GM23248 (cell line): ENCODE data around the gene SLC25A24. TPM values are rescaled to one million over a fixed set of nuclear protein-coding genes. Genes with fewer than 3 reads are reported as not detected.

Experiments
- DNase-seq: peaks from one replicate; pipeline ENCODE4 v3.0.0-alpha.2; 2015
- H2AFZ ChIP-seq: fragments of 200-600 bp; sonication (generic); 2 replicates; pipeline ENCODE4 v1.6.1; 2016; ENCODE audit warnings: antibody characterized with exemption
- H3F3A ChIP-seq: fragments of 200-600 bp; sonication (generic); 2 replicates; pipeline ENCODE4 v1.6.1; 2016; ENCODE audit warnings: mild to moderate bottlenecking, antibody characterized with exemption, mixed run types; ENCODE audit not compliant: insufficient read depth
- H3K27ac ChIP-seq: fragments of 200-600 bp; sonication (generic); 2 replicates; pipeline ENCODE4 v1.5.1; 2016; ENCODE audit warnings: mild to moderate bottlenecking
- H3K27me3 ChIP-seq: fragments of 200-600 bp; sonication (generic); replicated peaks from 2 replicates; pipeline ENCODE4 v1.6.1; 2016; ENCODE audit warnings: mild to moderate bottlenecking; ENCODE audit not compliant: insufficient read depth
- H3K36me3 ChIP-seq: fragments of 200-600 bp; sonication (generic); 2 replicates; pipeline ENCODE4 v1.6.1; 2016; ENCODE audit warnings: low read depth, mild to moderate bottlenecking
- H3K4me1 ChIP-seq: fragments of 200-600 bp; sonication (generic); 2 replicates; pipeline ENCODE4 v1.6.1; 2016; ENCODE audit warnings: mild to moderate bottlenecking; ENCODE audit not compliant: insufficient read depth
- H3K4me2 ChIP-seq: fragments of 200-600 bp; sonication (generic); one replicate; pipeline ENCODE4 v1.6.1; 2016; ENCODE audit warnings: mild to moderate bottlenecking; ENCODE audit not compliant: unreplicated experiment
- H3K4me3 ChIP-seq: fragments of 200-600 bp; sonication (generic); 2 replicates; pipeline ENCODE4 v1.5.1; 2016; ENCODE audit warnings: mild to moderate bottlenecking
- H3K79me2 ChIP-seq: fragments of 200-600 bp; sonication (generic); 2 replicates; pipeline ENCODE4 v1.6.1; 2016; ENCODE audit warnings: mild to moderate bottlenecking; ENCODE audit not compliant: insufficient read depth
- H3K9ac ChIP-seq: fragments of 200-600 bp; sonication (generic); 2 replicates; pipeline ENCODE4 v1.6.1; 2016; ENCODE audit warnings: mild to moderate bottlenecking
- H3K9me2 ChIP-seq: fragments of 200-600 bp; sonication (generic); 2 replicates; pipeline ENCODE4 v1.6.1; 2016; ENCODE audit warnings: mixed run types, mild to moderate bottlenecking, moderate library complexity; ENCODE audit not compliant: insufficient read depth
- H3K9me3 ChIP-seq: fragments of 200-600 bp; sonication (generic); one replicate; pipeline ENCODE4 v1.6.1; 2017; ENCODE audit warnings: low read depth
- H4K20me1 ChIP-seq: fragments of 200-600 bp; sonication (generic); 2 replicates; pipeline ENCODE4 v1.6.0; 2016; ENCODE audit not compliant: insufficient read depth
- EZH2 ChIP-seq: fragments of 200-600 bp; sonication (generic); IDR thresholded peaks from 2 replicates; pipeline ENCODE4 v1.6.1; 2018; ENCODE audit warnings: antibody characterized with exemption, mild to moderate bottlenecking; ENCODE audit not compliant: insufficient read depth, poor library complexity, severe bottlenecking
- EZH2phosphoT487 ChIP-seq: fragments of 200-600 bp; sonication (generic); IDR thresholded peaks from 2 replicates; pipeline ENCODE4 v1.6.1; 2018; ENCODE audit warnings: antibody characterized with exemption, moderate library complexity, mild to moderate bottlenecking, low read depth; ENCODE audit not compliant: insufficient read depth
- WGBS, 2 experiments: methylation state at CpG; one replicate each; pipeline ENCODE4 v1.1.6; 2015 to 2017; ENCODE audit warnings: low lambda C conversion rate in 2 of 2, low coverage in 1 of 2; ENCODE audit errors: missing lambda C conversion rate in 2 of 2; 5-methylcytosine and 5-hydroxymethylcytosine counted together
- in situ Hi-C: fragments of 300-500 bp; cut with MboI; formaldehyde crosslinking; loops from 2 replicates; pipeline ENCODE4 v1.15.0; 2020
- polyA plus RNA-seq: library from polyadenylated mRNA; unstranded; fragments of >200 nt; fragmentation: Nextera tagmentation; extraction: Ambion mirVana; gene quantifications from 2 replicates; pipeline ENCODE4 v1.2.1, GENCODE V29; 2016
- total RNA-seq: library from RNA; depleted of rRNA; stranded (reverse); fragments of >200 nt; shearing (Covaris generic); gene quantifications from 2 replicates; pipeline ENCODE4 v1.2.3, GENCODE V29; 2014

Gene SLC25A24
- total and polyA plus RNA-seq, 2 experiments from 2014 or later = 40.2 to 47.7 TPM

GRCh38 chr1:108201687-108202086 lies 1.5 kb upstream of the SLC25A24 start:
- WGBS, 2 experiments = 71 to 77% methylated on average over 5 of the region's 5 CpGs

GRCh38 chr1:108200687-108201051 lies 526 bp upstream of the SLC25A24 start:
- H3K4me3 ChIP-seq = peak overlapping the region; percentile 94
- H2AFZ ChIP-seq = peak overlapping the region; percentile 99
- peak overlapping the region; percentile 93 for H3K9ac ChIP-seq
- TF ChIP-seq EZH2 (no peak), EZH2phosphoT487 (no peak)
- 0 out of 2 replicates have a peak, but pooled peaks cover 7% of the 10 kb centered on the region for H3K36me3 ChIP-seq
- in situ Hi-C loops = loop anchor here (10.0 kb wide), 1 partner anchor 444 kb away; no protein-coding TSS in a partner anchor
- peaks cover 43% of the 10 kb centered on the region for H3K79me2 ChIP-seq
- 1 to 2% methylated on average over 10 of the region's 10 CpGs for WGBS, 2 experiments
- peak overlapping the region; percentile 77 for H3K27ac ChIP-seq
- H3K4me2 ChIP-seq = peak overlapping the region; percentile 91
- peaks cover 10% of the 10 kb centered on the region for H3K4me1 ChIP-seq
- peaks cover 23% of the 10 kb centered on the region for H3F3A ChIP-seq
- no peaks in the 10 kb centered on the region for H4K20me1 ChIP-seq
- no peaks in the 10 kb centered on the region for H3K9me2 ChIP-seq
- DNase-seq = peak; percentile 93
- H3K27me3 ChIP-seq = peaks cover 2% of the 10 kb centered on the region; the same call in 1 of the 2 replicates
- H3K9me3 ChIP-seq = no peaks in the 10 kb centered on the region

More at GRCh38 chr1:108201687-108202086, 1.5 kb upstream of the SLC25A24 start:
- Histone ChIP-seq H4K20me1 (no peaks in the 10 kb centered on the region), H3F3A (peaks cover 23% of the 10 kb centered on the region), H3K36me3 (no peaks in the 10 kb centered on the region), H3K9me3 (no peaks in the 10 kb centered on the region), H3K9ac (no peak overlapping the region), H3K4me3 (no peak overlapping the region), H2AFZ (no peak overlapping the region), H3K27me3 (peaks cover 5% of the 10 kb centered on the region; the same call in 1 of the 2 replicates), H3K79me2 (peaks cover 32% of the 10 kb centered on the region), H3K4me2 (no peak overlapping the region), H3K4me1 (peaks cover 10% of the 10 kb centered on the region), H3K9me2 (no peaks in the 10 kb centered on the region), H3K27ac (no peak overlapping the region)
- in situ Hi-C loops = loop anchor here (10.0 kb wide), 1 partner anchor 443 kb away; no protein-coding TSS in a partner anchor
- no peak for DNase-seq
- TF ChIP-seq EZH2phosphoT487 = no peak
- TF ChIP-seq EZH2 = no peak

DNA sequence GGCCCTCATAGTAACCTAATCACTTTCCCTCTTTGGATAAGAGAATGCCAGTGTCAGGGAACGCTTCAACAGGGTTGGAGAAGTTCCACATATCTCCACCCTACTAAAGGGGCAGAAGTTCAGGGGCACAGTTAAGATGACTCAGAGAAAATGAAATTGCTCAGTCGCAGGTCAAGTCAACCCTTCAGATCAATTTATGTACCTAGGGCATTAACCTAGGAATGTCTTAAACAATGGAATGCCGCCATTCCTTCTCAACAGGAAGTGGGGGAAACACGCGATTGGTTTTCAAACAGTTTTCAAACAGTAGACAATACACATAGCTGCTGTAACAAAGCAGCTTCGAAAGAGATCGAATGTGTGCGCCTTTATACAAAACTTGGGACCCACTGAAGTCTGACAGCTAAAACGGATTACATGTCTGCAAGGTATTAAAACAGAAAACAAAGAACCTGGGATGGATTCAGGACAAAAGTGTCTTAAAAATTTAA lies 897 bp downstream of the SLC25A24 start:
- no peaks in the 10 kb centered on the region for H3K9me3 ChIP-seq
- peak overlapping the region; percentile 94 for H3K4me3 ChIP-seq
- peak overlapping the region; percentile 99 for H2AFZ ChIP-seq
- no peaks in the 10 kb centered on the region for H3K9me2 ChIP-seq
- no peaks in the 10 kb centered on the region for H4K20me1 ChIP-seq
- peak overlapping the region; percentile 77 for H3K27ac ChIP-seq
- TF ChIP-seq EZH2phosphoT487 (no peak), EZH2 (no peak)
- H3K9ac ChIP-seq = peak overlapping the region; percentile 93
- H3F3A ChIP-seq = peaks cover 23% of the 10 kb centered on the region
- in situ Hi-C loops = no loop called here
- peaks cover 10% of the 10 kb centered on the region for H3K4me1 ChIP-seq
- 0 out of 2 replicates have a peak, but pooled peaks cover 17% of the 10 kb centered on the region for H3K36me3 ChIP-seq
- no peaks in the 10 kb centered on the region for H3K27me3 ChIP-seq
- peaks cover 57% of the 10 kb centered on the region for H3K79me2 ChIP-seq
- 0 to 1% methylated on average over 9 of the region's 9 CpGs for WGBS, 2 experiments
- peak overlapping the region; percentile 91 for H3K4me2 ChIP-seq
- peak; percentile 62 for DNase-seq

DNA sequence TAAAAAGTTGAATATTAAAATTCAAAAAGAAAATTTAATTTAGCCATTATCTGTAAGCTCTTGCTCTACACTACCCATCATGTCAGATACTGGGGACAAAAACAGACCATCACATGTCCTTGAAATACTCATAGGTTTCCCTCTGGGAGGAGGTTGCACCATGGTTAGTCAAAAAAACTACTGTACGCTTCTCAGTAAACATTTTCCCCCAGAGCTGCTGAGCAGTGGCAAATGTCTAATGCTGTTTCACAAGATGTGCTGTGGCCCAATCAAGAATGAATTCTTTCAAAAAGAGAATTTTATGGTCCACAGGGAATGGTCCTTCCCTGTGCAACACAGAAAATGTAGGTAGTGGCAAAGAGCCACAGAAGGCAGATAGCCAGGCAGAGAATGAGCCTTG lies 6.1 kb downstream of the SLC25A24 start:
- Histone ChIP-seq H3K9me2 (no peaks in the 10 kb centered on the region), H3K36me3 (0 out of 2 replicates have a peak, but pooled peaks cover 17% of the 10 kb centered on the region), H3K9ac (no peak overlapping the region), H3K79me2 (peaks cover 98% of the 10 kb centered on the region), H3K4me1 (peaks cover 10% of the 10 kb centered on the region), H3K9me3 (no peaks in the 10 kb centered on the region), H3F3A (0 out of 2 replicates have a peak, but pooled peaks cover 7% of the 10 kb centered on the region), H2AFZ (no peak overlapping the region), H3K4me2 (no peak overlapping the region), H3K27ac (no peak overlapping the region), H3K27me3 (no peaks in the 10 kb centered on the region), H3K4me3 (no peak overlapping the region), H4K20me1 (no peaks in the 10 kb centered on the region)
- no peak for TF ChIP-seq EZH2
- no peak for TF ChIP-seq EZH2phosphoT487
- in situ Hi-C loops = no loop called here
- no peak for DNase-seq
- 92 to 100% methylated on average over 1 of the region's 1 CpG for WGBS, 2 experiments
